GM18505 (cell line): Measurements from ENCODE around the gene FAF1.
"Not testable (repeated sequence)": the region's sequence is repeated elsewhere in the genome, so short reads cannot be mapped to it uniquely, and the experiment has no call there.

Experiments
- ATAC-seq: cut with Tn5 transposase; IDR thresholded peaks from one replicate; pipeline ENCODE4 v1.9.1; 2021; ENCODE audit not compliant: unreplicated experiment
- POLR2A ChIP-seq: IDR thresholded peaks from 4 replicates; pipeline ENCODE4 v1.6.1; 2011; ENCODE audit warnings: borderline replicate concordance; ENCODE audit not compliant: insufficient read depth, insufficient read length; ENCODE audit errors: extremely low read depth

Gene FAF1

GRCh38 chr1:50851466-50851865, 108.6 kb downstream of the FAF1 start:
- no peak for TF ChIP-seq POLR2A
- no peak for ATAC-seq

GRCh38 chr1:50851034-50851433, 109.0 kb downstream of the FAF1 start:
- no peak for TF ChIP-seq POLR2A
- ATAC-seq = no peak

- TF ChIP-seq POLR2A = no peak
- ATAC-seq = no peak
These were observed 112.8 kb downstream of the FAF1 start for GRCh38 chr1:50847303-50847702.

GRCh38 chr1:50846224-50846839, 113.7 kb downstream of the FAF1 start:
- TF ChIP-seq POLR2A = no peak
- no peak for ATAC-seq

GRCh38 chr1:50841791-50842387, 118.2 kb downstream of the FAF1 start:
- TF ChIP-seq POLR2A = no peak
- no peak for ATAC-seq

- TF ChIP-seq POLR2A = no peak
- ATAC-seq = no peak
These were observed 124.0 kb downstream of the FAF1 start for GRCh38 chr1:50836117-50836516.

- ATAC-seq = no peak
- TF ChIP-seq POLR2A = no peak
These were observed 126.9 kb downstream of the FAF1 start for GRCh38 chr1:50833216-50833615.

- TF ChIP-seq POLR2A = no peak
- ATAC-seq = no peak
These were observed 127.9 kb downstream of the FAF1 start for GRCh38 chr1:50832167-50832566.

GRCh38 chr1:50831300-50832061, 128.6 kb downstream of the FAF1 start:
- no peak for TF ChIP-seq POLR2A
- no peak for ATAC-seq

- TF ChIP-seq POLR2A = no peak
- ATAC-seq = no peak
These were observed 129.4 kb downstream of the FAF1 start for GRCh38 chr1:50830621-50831020.

- no peak for ATAC-seq
- no peak for TF ChIP-seq POLR2A
These were observed 130.8 kb downstream of the FAF1 start for GRCh38 chr1:50829014-50829958.

- no peak for TF ChIP-seq POLR2A
- ATAC-seq = no peak
These were observed 132.5 kb downstream of the FAF1 start for GRCh38 chr1:50827546-50827945.

GRCh38 chr1:50826792-50827191, 133.3 kb downstream of the FAF1 start:
- not testable (repeated sequence) for ATAC-seq
